Measurements from ENCODE around the gene DTL.

Gene DTL

DNA sequence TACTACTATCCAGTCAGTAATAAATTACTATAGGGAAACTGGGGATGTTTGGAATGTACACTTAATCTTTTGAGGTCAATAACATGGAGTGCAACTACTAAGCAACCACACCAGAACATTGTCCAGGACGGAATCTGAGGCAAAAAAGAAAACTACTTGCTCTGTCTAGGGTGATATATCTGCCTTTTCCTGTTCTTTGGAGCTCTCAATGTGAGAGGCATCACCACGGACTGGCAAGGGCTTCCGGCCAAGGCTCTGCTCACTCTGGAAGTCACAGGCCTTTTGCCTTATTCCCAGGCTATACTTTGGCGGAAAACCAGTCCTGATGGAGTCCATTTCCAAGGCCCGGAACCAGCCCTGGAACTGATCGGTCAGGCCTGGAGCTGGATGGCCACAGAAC lies 94.2 kb downstream of the DTL start:
- no peak for DNase-seq

DNA sequence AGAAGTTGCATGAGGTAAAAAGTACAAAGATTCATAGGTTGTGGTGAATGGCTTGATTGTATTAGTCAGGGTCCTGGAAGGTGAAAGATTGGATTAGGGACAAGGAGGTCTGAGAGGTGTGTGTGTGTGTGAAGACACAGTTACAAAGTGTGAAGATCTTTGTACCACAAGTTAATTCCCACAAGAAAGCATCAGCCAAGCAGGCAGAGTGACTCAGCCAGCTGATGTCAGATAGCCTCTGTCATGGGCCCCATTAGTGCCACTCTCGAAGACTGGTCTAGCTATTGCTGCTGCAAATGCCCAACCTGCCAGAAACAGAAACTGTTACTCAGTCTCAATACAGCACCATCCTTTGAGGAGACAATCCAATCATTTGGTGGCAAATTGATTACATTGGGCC lies 96.5 kb downstream of the DTL start:
- DNase-seq = no peak

GRCh38 chr1:212133319-212133718 lies 97.8 kb downstream of the DTL start:
- no peak for DNase-seq

DNA sequence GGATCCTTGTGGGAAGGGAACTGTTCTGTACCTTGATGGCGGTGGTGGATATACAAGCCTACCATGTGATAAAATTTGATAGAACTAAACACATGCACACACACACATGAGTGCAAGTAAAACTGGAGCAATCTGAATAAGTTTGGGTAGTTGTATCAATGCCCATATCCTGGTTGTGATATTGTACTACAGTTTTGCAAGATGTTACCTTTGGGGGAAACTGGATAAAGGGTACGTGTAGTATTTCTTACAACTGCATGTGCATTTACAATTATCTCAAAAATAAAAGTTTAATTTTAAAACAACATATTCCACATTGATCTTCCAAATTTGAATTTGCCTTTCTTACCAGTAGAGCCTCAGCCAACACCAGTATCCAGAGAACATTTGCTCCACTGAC lies 99.6 kb downstream of the DTL start:
- DNase-seq = no peak

- no peak for DNase-seq
Observed at GRCh38 chr1:212137854-212138253, 102.3 kb downstream of the DTL start.

GRCh38 chr1:212138457-212138856 lies 102.9 kb downstream of the DTL start:
- no peak for DNase-seq

GRCh38 chr1:212139526-212140135 lies 104.1 kb downstream of the DTL start:
- no peak for DNase-seq

DNA sequence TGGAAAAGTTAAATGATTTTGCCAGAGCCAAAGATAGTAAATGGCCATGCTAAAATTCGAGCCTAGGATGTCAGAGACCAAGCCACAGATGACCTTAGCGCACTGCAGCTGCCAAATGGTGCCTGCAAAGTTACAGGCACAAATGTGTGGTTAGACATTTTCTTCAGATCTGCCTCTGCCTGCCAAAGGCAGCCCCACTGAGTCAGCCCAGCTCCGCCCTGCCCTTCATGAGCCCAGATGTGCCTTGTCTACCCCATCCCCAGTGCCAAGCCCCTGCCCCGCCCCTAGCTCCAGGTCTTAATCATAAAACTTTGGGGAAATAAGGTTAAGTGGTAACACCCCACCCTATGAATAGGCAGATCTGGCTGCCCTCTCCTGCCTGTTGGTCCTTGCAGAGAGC lies 105.9 kb downstream of the DTL start:
- no peak for DNase-seq

DNA sequence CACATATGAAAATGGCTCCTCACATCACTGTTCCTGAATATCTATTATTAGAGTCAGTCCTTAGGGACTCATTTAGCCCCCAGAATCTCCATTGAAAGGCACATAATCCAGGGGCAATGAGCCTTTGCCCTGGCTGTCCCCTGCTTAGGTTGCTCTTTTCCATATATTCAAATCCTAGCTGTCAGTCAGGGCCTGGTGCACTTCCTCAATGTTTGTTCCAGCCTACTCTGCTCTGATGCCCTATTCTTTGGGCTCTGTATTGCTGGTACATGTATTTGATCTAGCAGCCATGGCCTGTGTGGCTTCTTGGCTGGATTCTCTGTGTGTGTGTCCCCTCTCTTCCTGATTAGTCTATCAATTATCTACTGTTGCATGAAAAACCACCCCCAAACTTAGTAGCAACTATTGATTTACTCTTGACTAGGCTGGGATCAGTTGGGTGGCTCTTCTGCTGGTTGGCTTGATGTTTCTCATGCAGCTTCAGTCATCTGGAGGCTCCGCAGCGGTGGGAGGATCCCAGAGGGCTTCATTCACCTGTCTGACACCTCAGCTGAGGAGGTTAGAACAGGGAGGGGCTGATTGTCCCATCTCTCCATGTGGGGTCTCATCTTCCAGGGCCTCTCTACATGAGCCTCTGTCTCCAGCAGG lies 107.5 kb downstream of the DTL start:
- DNase-seq = no peak

DNA sequence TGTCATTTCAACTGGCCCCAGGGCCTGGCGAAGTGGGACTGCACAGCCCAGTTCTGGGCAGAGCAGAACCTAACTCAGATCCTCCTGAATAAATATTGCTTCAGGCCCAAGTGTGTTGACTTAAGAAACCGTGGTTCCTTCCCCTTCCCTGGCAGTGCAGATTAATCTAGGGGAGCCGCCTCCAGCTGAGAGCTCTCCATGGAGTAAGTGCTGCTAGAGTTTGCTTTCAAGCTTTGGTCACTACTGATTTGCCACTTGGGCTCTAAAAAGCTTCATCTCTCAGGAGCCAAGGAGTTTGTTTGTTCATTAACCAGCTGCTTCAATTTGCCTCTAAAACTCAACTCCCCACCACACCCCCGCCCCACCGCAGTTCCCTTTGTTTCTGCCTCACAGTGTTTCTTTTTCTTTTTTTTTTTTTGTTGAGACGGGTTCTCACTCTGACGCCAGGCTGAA lies 112.1 kb downstream of the DTL start:
- DNase-seq = no peak

DNA sequence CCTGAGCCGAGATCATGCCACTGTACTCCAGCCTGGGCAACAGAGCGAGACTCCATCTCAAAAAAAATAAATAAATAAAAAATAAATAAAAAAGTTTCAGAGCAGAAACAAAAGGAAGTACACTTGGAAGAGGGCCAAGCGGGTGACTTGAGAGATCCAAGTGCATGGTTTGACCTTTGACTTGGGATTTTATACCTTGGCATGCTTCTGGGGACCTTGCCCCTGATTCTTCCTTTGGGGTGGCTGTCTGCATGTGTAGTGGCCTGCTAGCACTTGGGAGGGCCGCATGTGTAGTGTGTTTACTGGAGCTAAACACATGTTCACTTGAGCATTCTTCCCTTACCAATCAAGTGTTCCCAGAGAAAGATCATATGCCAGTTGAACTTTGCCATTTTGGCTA lies 114.0 kb downstream of the DTL start:
- DNase-seq = no peak

GRCh38 chr1:212152308-212152693 lies 116.8 kb downstream of the DTL start:
- DNase-seq = no peak

DNA sequence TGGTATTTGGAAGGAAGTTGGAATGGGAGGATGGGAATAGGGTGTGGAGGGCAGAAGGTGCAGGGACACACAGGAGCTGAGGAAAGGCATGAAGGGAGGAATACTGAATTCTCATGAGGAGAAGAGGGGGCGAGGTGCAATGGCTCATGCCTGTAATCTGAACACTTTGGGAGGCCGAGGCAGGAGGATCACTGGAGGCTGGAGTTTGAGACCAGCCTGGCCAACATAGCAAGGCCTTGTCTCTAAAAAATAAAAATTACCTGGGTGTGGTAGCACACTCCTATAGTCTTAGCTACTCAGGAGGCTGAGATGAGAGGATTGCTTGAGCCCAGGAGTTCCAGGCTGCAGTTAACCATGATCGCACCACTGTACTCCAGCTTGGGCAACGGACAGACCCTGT lies 117.3 kb downstream of the DTL start:
- no peak for DNase-seq

DNA sequence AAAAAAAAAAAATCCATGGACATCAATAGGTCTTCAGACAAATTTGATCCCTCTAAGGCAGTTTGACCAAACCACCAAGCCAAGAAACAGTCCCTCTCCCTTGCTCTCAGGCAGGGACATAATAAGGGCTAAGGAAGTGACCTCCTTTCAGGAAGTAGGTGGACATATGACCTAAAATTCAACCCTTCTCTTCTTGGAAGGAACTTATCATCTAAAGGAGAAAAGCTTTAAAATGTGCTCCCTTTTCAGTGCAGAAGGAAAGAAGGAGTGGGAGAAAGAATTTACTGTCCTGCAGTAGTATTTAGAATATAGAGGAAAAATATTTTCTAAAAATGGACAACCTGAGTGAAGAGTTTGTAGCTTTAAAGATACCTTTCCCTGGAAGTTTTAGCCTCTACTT lies 118.1 kb downstream of the DTL start:
- DNase-seq = no peak
